Colonic mucosa (tissue), 4 donors: ENCODE data around the gene MLLT1. TPM values are rescaled to one million over a fixed set of nuclear protein-coding genes. Genes with fewer than 3 reads are reported as not detected.

Source experiments
- DNase-seq: peaks from one replicate; pipeline ENCODE4 v3.0.0-alpha.2; 2020
- H3K27ac ChIP-seq: fragments of 200-600 bp; one replicate; pipeline ENCODE4 v1.8.0; 2021
- H3K27me3 ChIP-seq: fragments of 200-600 bp; one replicate; pipeline ENCODE4 v1.8.0; 2021
- H3K36me3 ChIP-seq: fragments of 200-600 bp; one replicate; pipeline ENCODE4 v1.8.0; 2021
- H3K4me1 ChIP-seq: fragments of 200-600 bp; one replicate; pipeline ENCODE4 v1.8.0; 2021; ENCODE audit warnings: mild to moderate bottlenecking
- H3K4me3 ChIP-seq: fragments of 200-600 bp; one replicate; pipeline ENCODE4 v1.8.0; 2021
- H3K9ac ChIP-seq, 2 donors: one replicate each; pipeline ENCODE4 v1.7.0; 2013; ENCODE audit warnings: control low read depth in 2 of 2, low read depth in 2 of 2, low read length in 2 of 2
- H3K9me3 ChIP-seq: fragments of 200-600 bp; one replicate; pipeline ENCODE4 v1.8.0; 2021
- intact Hi-C: fragments of 100-400 bp; cut with DNase I; formaldehyde crosslinking; loops from one replicate; pipeline ENCODE4 v1.14.1; 2022
- total RNA-seq, 2 donors: library from RNA; stranded (reverse); fragmentation: NEBNext Ultra II Directional in 1 of 2; extraction: Animal tissue kit (Norgen Biotek cat#: 25700) in 1 of 2; gene quantifications; one replicate each; pipeline ENCODE4 v1.2.1, GENCODE V29; 2021
- TF ChIP-seq, protein P1 (sequence below): fragments of 200-600 bp; IDR thresholded peaks from one replicate; pipeline ENCODE4 v1.8.0; 2022; ENCODE audit warnings: antibody characterized with exemption, mild to moderate bottlenecking
- donor health status: healthy.
- donor health status: DM: no; HTN: no; CAD: no.
- donor health status: DM: no; HTN: no; CAD: no.

MLLT1 gene
- total RNA-seq, 2 donors from 2014 or later: 26.4 to 59.2 TPM

DNA sequence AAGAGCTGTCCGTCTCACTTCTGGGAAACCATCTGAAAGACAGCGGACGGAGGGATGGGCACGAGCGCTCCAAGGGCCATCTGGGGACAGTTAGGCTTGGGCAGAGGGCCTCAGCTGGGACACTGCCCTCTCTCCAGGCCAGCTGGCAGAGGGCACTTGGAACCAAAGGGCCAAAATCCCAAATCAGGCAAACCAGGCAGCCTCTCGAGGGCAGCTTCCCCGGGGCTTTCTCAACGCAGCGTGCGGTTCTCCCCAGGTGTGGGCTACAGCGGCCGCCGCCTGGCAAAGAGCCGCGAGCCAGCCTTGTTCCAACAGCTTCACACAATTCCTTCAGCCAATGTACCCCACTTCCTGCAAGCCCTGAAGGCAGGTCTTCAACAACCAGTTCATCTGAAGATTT lies 5.0 kb downstream of the MLLT1 start:
- Histone ChIP-seq H3K9ac (no peak overlapping the region), H3K4me1 (peaks cover 13% of the 10 kb centered on the region), H3K27ac (peak overlapping the region; percentile 72), H3K4me3 (no peak overlapping the region), H3K27me3 (no peaks in the 10 kb centered on the region), H3K9me3 (no peaks in the 10 kb centered on the region), H3K36me3 (no peaks in the 10 kb centered on the region)
- no peak for DNase-seq
- TF ChIP-seq, protein P1, sequence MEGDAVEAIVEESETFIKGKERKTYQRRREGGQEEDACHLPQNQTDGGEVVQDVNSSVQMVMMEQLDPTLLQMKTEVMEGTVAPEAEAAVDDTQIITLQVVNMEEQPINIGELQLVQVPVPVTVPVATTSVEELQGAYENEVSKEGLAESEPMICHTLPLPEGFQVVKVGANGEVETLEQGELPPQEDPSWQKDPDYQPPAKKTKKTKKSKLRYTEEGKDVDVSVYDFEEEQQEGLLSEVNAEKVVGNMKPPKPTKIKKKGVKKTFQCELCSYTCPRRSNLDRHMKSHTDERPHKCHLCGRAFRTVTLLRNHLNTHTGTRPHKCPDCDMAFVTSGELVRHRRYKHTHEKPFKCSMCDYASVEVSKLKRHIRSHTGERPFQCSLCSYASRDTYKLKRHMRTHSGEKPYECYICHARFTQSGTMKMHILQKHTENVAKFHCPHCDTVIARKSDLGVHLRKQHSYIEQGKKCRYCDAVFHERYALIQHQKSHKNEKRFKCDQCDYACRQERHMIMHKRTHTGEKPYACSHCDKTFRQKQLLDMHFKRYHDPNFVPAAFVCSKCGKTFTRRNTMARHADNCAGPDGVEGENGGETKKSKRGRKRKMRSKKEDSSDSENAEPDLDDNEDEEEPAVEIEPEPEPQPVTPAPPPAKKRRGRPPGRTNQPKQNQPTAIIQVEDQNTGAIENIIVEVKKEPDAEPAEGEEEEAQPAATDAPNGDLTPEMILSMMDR: no peak
- intact Hi-C loops: no loop called here

DNA sequence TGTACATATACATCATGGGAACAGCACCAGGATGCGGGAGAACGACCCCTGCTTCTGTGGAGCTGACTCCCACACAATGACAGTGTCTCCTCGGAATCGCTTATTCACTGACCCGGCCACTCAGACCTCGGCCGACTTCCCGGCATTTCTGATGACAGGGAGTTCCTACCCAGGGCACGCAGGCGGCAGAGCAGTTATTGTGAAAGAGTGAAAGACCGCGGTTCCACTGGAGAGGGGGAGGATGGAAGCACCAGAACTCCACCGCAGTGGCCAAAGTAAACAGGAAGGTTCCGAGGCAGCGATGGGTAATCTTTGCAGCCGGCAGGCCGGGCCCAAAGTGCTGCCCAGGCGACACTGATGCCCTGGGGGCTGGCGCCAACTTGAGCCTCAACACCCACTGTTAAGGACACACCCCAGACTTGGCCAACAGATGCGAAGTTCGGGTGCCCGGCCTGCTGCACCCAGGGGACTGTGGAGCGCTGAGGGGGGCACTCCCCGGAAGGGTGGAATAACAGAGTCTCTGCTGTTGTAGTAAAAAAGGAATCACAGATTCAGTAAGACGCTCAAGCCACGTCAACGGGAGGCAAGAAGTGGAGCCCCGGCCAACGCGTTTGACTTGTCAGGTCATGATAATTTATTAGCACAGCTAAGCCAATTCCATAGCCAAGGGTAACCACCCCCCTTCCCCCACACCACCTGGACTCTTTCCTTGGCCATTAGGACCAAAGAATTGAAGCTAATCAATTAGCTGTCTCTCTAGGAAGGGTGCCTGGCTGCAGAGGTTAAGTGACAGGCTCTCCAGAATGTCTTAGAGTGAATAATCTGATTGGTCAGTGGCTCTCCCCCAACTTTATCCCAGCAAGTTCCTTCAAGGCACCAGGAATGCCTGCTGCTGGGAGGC lies 5.8 kb downstream of the MLLT1 start:
- Histone ChIP-seq H3K27me3 (no peaks in the 10 kb centered on the region), H3K27ac (peak overlapping the region; percentile 72), H3K9me3 (no peaks in the 10 kb centered on the region), H3K4me1 (peaks cover 13% of the 10 kb centered on the region), H3K36me3 (no peaks in the 10 kb centered on the region), H3K4me3 (no peak overlapping the region), H3K9ac (peak overlapping the region in 1 of 2 donors; percentile 26)
- TF ChIP-seq, protein P1: no peak
- intact Hi-C loops: no loop called here
- DNase-seq: peak; percentile 60

DNA sequence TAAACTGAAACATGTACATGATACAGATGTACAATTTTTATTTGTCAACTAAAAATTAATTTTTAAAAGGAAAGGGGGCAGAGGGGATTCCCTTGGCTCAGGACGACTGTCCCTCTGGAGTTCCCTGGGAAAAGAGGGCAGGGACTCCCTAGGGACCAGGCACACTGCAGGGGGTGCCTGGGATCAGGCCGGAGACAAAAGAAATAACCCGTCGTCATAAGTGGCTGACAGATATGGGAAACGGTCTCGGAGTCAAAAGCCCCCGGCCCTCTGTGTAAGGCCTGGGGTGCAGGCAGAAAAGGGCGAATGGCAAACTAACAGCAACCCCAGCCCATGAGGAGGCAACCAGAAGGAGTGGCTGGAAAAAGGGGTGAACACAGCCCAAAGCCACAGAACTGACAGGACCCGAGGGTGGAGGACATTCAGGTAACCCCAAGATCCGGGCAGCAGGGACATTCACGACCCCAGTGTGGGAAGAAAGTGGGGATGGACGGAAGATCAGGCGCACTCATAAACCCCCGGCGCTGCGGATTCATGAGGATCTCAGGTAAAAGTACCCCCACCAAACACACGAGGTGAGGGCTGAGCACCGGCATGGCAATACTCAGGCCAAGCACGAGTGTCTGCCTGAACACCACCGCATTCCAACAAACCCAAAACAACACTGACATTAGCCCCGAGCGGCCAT lies 6.7 kb downstream of the MLLT1 start:
- Histone ChIP-seq H3K4me3 (no peak overlapping the region), H3K27ac (peak overlapping the region; percentile 72), H3K36me3 (no peaks in the 10 kb centered on the region), H3K4me1 (peaks cover 13% of the 10 kb centered on the region), H3K27me3 (no peaks in the 10 kb centered on the region), H3K9ac (no peak overlapping the region), H3K9me3 (no peaks in the 10 kb centered on the region)
- no peak for DNase-seq
- intact Hi-C loops: no loop called here
- TF ChIP-seq, protein P1: no peak

DNA sequence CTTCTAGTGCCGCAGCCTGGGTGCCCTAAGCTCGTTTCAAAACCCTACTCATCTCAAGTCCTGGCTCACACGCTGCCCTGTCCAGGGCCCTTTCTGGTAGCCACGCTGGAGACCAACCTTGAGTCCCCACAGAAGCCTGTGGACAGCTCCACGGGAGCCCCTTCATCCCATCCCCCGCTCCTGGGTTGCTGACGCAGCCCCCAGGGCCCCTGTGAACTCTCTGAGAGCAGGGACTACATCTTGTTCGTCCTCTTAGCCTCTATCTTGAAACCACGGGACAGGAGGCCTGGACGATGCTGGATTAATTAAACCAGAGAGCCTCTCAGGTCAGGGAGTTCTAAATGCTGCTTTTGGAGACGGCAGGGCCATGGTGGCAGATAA lies 7.4 kb downstream of the MLLT1 start:
- H3K36me3 ChIP-seq: no peaks in the 10 kb centered on the region
- H3K9ac ChIP-seq: no peak overlapping the region
- DNase-seq: no peak
- H3K27me3 ChIP-seq: no peaks in the 10 kb centered on the region
- no peaks in the 10 kb centered on the region for H3K9me3 ChIP-seq
- no peak overlapping the region for H3K4me3 ChIP-seq
- TF ChIP-seq, protein P1: no peak
- peak overlapping the region; percentile 72 for H3K27ac ChIP-seq
- intact Hi-C loops: no loop called here
- H3K4me1 ChIP-seq: peaks cover 13% of the 10 kb centered on the region

DNA sequence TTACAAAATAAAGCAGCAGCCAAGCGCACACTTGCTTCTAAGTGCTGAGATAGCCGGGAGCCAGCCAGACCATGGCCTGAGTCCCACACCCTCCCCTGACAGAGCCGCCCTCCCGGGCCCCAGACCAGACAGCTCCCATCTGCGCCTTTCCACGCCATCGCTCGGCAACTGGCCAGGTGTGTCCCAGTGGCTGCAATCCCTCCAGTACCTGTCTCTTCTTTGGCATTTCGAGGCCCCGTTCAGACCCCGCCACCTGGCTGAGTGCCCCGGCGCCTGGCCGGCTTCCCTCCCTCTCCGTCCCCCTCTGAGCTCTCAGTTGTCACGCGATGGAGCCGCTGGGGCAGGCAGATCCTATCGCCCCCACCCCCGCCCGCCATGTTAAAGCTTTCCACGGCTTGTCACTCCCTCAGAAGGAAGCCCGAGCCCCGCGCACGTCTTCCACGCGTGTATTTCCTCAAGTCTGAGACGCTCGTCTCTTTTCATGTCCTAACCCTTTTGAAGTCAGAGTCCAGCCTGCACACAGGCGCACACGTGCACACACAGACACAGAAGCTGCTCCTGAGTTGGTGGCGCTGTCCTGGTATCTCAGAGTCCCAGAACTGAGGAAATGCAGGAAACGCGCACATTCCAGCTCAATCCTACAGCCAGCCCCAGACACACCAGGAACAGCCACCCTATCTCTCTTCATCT lies 7.9 kb downstream of the MLLT1 start:
- peak; percentile 58 for DNase-seq
- Histone ChIP-seq H3K27me3 (no peaks in the 10 kb centered on the region), H3K4me3 (no peak overlapping the region), H3K4me1 (peaks cover 13% of the 10 kb centered on the region), H3K9me3 (no peaks in the 10 kb centered on the region), H3K36me3 (no peaks in the 10 kb centered on the region), H3K9ac (peak overlapping the region; percentile 3 to 40), H3K27ac (peak overlapping the region; percentile 72)
- TF ChIP-seq, protein P1: no peak
- intact Hi-C loops: no loop called here
